Upper lobe of left lung (tissue), 6 donors: ENCODE data around the gene PNPLA8. TPM values are rescaled to one million over a fixed set of nuclear protein-coding genes. Genes with fewer than 3 reads are reported as not detected.

Experiments
- ATAC-seq, 2 donors: fragments of 200-7000 bp; cut with Tn5 transposase; one replicate each; pipeline ENCODE4 v1.9.1; 2022; ENCODE audit warnings: mild to moderate bottlenecking in 2 of 2, moderate library complexity in 2 of 2; ENCODE audit not compliant: low FRiP score in 2 of 2
- DNase-seq, 2 donors: peaks; one replicate each; pipeline ENCODE4 v3.0.0-alpha.2; 2019 to 2020
- H3K27ac ChIP-seq, 4 donors: fragments of 200-600 bp; sonication (generic); one replicate each; pipeline ENCODE4 v1.5.1; 2016 to 2019
- H3K27me3 ChIP-seq, 4 donors: fragments of 200-600 bp; sonication (generic); one replicate each; pipeline ENCODE4 v1.5.1; 2017 to 2019
- H3K36me3 ChIP-seq, 4 donors: fragments of 200-600 bp; sonication (generic); one replicate each; pipeline ENCODE4 v1.5.1; 2016 to 2019
- H3K4me1 ChIP-seq, 4 donors: fragments of 200-600 bp; sonication (generic); one replicate each; pipeline ENCODE4 v1.5.1; 2018 to 2019
- H3K4me3 ChIP-seq, 4 donors: fragments of 200-600 bp; sonication (generic); one replicate each; pipeline ENCODE4 v1.5.1; 2017 to 2019; ENCODE audit warnings: mild to moderate bottlenecking in 2 of 4, moderate library complexity in 1 of 4
- H3K9me3 ChIP-seq, 4 donors: fragments of 200-600 bp; sonication (generic); one replicate each; pipeline ENCODE4 v1.5.1; 2018 to 2019
- CTCF ChIP-seq, 6 experiments: fragments of 450-650 bp in 4 of 6; fragments of 200-600 bp in 2 of 6; sonication (generic) in 2 of 6; IDR thresholded peaks; one replicate each; pipeline ENCODE4 v1.5.1; 2016 to 2019; ENCODE audit warnings: antibody characterized with exemption in 6 of 6
- EP300 ChIP-seq, 4 donors: sonication (generic); formaldehyde crosslinking; IDR thresholded peaks; one replicate each; pipeline ENCODE4 v1.5.1; 2017; ENCODE audit warnings: antibody characterized with exemption in 4 of 4, control low read depth in 2 of 4
- POLR2A ChIP-seq, 4 donors: fragments of 450-650 bp; IDR thresholded peaks; one replicate each; pipeline ENCODE4 v1.5.1; 2016 to 2017; ENCODE audit warnings: antibody characterized with exemption in 4 of 4, mild to moderate bottlenecking in 2 of 4
- POLR2AphosphoS5 ChIP-seq, 2 donors: sonication (generic); formaldehyde crosslinking; IDR thresholded peaks; one replicate each; pipeline ENCODE4 v1.5.1; 2017; ENCODE audit warnings: antibody characterized with exemption in 2 of 2
- WGBS, 2 donors: methylation state at CpG; one replicate each; pipeline ENCODE4 v1.1.5; 2017 to 2018; 5-methylcytosine and 5-hydroxymethylcytosine counted together
- total RNA-seq, 6 donors: library from RNA; depleted of rRNA in 4 of 6; stranded (reverse); fragments of >200 nt in 4 of 6; gene quantifications; one replicate each; pipeline versions ENCODE4 v1.1.0 to v1.2.1, GENCODE V29; 2016 to 2021
- donor health status: DM: no; HTN: no; CAD: no; lungs with moderate emphysema.
- donor health status: DM: no; HTN: yes; CAD: no; lungs with severe emphysema.

The PNPLA8 gene
- total RNA-seq, 6 donors from 2014 or later = 6.5 to 39.1 (median 23.9) TPM

GRCh38 chr7:108488768-108489538 is 37.0 kb downstream of the PNPLA8 start:
- Histone ChIP-seq H3K9me3 (no peaks in the 10 kb centered on the region), H3K27ac (no peak overlapping the region), H3K27me3 (no peaks in the 10 kb centered on the region), H3K4me3 (no peak overlapping the region), H3K36me3 (peaks cover 0 to 51% (median 6%) of the 10 kb centered on the region in 4 donors), H3K4me1 (peaks cover 0 to 15% (median 7%) of the 10 kb centered on the region in 4 donors)
- TF ChIP-seq POLR2A (IDR thresholded peaks at IDR 0.05) (no peak), EP300 (IDR thresholded peaks at IDR 0.05) (no peak), POLR2AphosphoS5 (IDR thresholded peaks at IDR 0.05) (no peak), CTCF (IDR thresholded peaks at IDR 0.05) (no peak)
- DNase-seq (no peak), ATAC-seq (no peak)
- 69 to 77% methylated on average over 4 of the region's 4 CpGs for WGBS, 2 donors

GRCh38 chr7:108487646-108488045 is 38.3 kb downstream of the PNPLA8 start:
- Histone ChIP-seq H3K27me3 (no peaks in the 10 kb centered on the region), H3K9me3 (no peaks in the 10 kb centered on the region), H3K4me1 (peaks cover 0 to 15% (median 7%) of the 10 kb centered on the region in 4 donors), H3K36me3 (peaks cover 0 to 53% (median 6%) of the 10 kb centered on the region in 4 donors), H3K4me3 (no peak overlapping the region), H3K27ac (no peak overlapping the region)
- ATAC-seq (no peak), DNase-seq (no peak)
- no peak for TF ChIP-seq CTCF (IDR thresholded peaks at IDR 0.05)
- TF ChIP-seq POLR2AphosphoS5 (IDR thresholded peaks at IDR 0.05) = no peak
- TF ChIP-seq EP300 (IDR thresholded peaks at IDR 0.05) = no peak

GRCh38 chr7:108486291-108486966 is 39.5 kb downstream of the PNPLA8 start:
- Histone ChIP-seq H3K4me3 (no peak overlapping the region), H3K36me3 (peaks cover 0 to 53% (median 5%) of the 10 kb centered on the region in 4 donors), H3K4me1 (peaks cover 0 to 15% (median 7%) of the 10 kb centered on the region in 4 donors), H3K9me3 (no peaks in the 10 kb centered on the region), H3K27me3 (no peaks in the 10 kb centered on the region), H3K27ac (no peak overlapping the region)
- no peak for DNase-seq
- WGBS, 2 donors = 87 to 90% methylated on average over 5 of the region's 5 CpGs
- ATAC-seq = no peak
- TF ChIP-seq POLR2A (IDR thresholded peaks at IDR 0.05) = no peak
- no peak for TF ChIP-seq POLR2AphosphoS5 (IDR thresholded peaks at IDR 0.05)
- TF ChIP-seq EP300 (IDR thresholded peaks at IDR 0.05) = no peak
- TF ChIP-seq CTCF (IDR thresholded peaks at IDR 0.05) = no peak

GRCh38 chr7:108484137-108484536 is 41.8 kb downstream of the PNPLA8 start:
- 97 to 100% methylated on average over 1 of the region's 1 CpG for WGBS, 2 donors

More at GRCh38 chr7:108484137-108484536, 41.8 kb downstream of the PNPLA8 start:
- no peak overlapping the region for H3K4me3 ChIP-seq
- H3K4me1 ChIP-seq = peaks cover 0 to 8% (median 2%) of the 10 kb centered on the region in 4 donors
- ATAC-seq (no peak), DNase-seq (no peak)
- H3K27ac ChIP-seq = no peak overlapping the region
- no peaks in the 10 kb centered on the region for H3K9me3 ChIP-seq
- H3K36me3 ChIP-seq = peaks cover 0 to 50% (median 7%) of the 10 kb centered on the region in 4 donors
- TF ChIP-seq POLR2AphosphoS5 (IDR thresholded peaks at IDR 0.05) = no peak
- no peak for TF ChIP-seq EP300 (IDR thresholded peaks at IDR 0.05)
- TF ChIP-seq CTCF (IDR thresholded peaks at IDR 0.05) = no peak
- no peak for TF ChIP-seq POLR2A (IDR thresholded peaks at IDR 0.05)
- no peaks in the 10 kb centered on the region for H3K27me3 ChIP-seq
